IMR-90 (cell line): ENCODE measurements around the gene RPS6KA4. TPM values are rescaled to one million over a fixed set of nuclear protein-coding genes. Genes with fewer than 3 reads are reported as not detected.

ENCODE experiments used
- ATAC-seq: fragments of 200-7000 bp; cut with Tn5 transposase; 2 replicates; pipeline ENCODE4 v1.9.1; 2020; ENCODE audit warnings: low read depth, mild to moderate bottlenecking, moderate library complexity
- BruUV-seq: library from RNA; stranded (reverse); fragments of 400-500 nt; replicated peaks from 2 replicates; lab custom pipeline; 2021; lab: Mats Ljungman, UMichigan
- CTCF ChIA-PET: fragments of 300-600 bp; formaldehyde crosslinking; extraction: SDS; loops from one replicate; lab custom pipeline; 2021; ENCODE audit warnings: antibody characterized with exemption; lab: Yijun Ruan, JAX
- POLR2A ChIA-PET: fragments of 300-600 bp; sonication (Branson Sonifier 250); formaldehyde crosslinking; loops from one replicate; lab custom pipeline; 2022; ENCODE audit warnings: antibody characterized with exemption; ENCODE audit not compliant: unreplicated experiment; lab: Charles Lee
- DNase-seq: peaks from one replicate; pipeline ENCODE4 v3.0.0; 2013
- H2AFZ ChIP-seq: replicated peaks from 2 replicates; pipeline ENCODE3; 2013; ENCODE audit warnings: low read length, mild to moderate bottlenecking; ENCODE audit not compliant: poor library complexity
- H2AK5ac ChIP-seq: 2 replicates; pipeline ENCODE4 v1.6.1; 2013; ENCODE audit warnings: low read depth, low read length, inconsistent platforms
- H2AK9ac ChIP-seq: replicated peaks from 2 replicates; pipeline ENCODE3; 2013; ENCODE audit warnings: mild to moderate bottlenecking, low read depth, low read length, moderate library complexity; ENCODE audit not compliant: poor library complexity
- H2BK120ac ChIP-seq: 2 replicates; pipeline ENCODE4 v1.6.1; 2013; ENCODE audit warnings: low read depth, low read length, inconsistent platforms
- H2BK15ac ChIP-seq: 3 replicates; pipeline ENCODE4 v1.6.1; 2013; ENCODE audit warnings: low read depth, low read length, inconsistent platforms
- H2BK20ac ChIP-seq: 2 replicates; pipeline ENCODE4 v1.6.1; 2013; ENCODE audit warnings: low read depth, mild to moderate bottlenecking, inconsistent platforms, low read length, moderate library complexity
- H2BK5ac ChIP-seq: 2 replicates; pipeline ENCODE4 v1.6.1; 2013; ENCODE audit warnings: mild to moderate bottlenecking, low read depth, low read length, inconsistent platforms; ENCODE audit not compliant: poor library complexity, severe bottlenecking
- H3K14ac ChIP-seq: replicated peaks from 2 replicates; pipeline ENCODE4 v1.6.1; 2013; ENCODE audit warnings: low read depth, low read length, inconsistent platforms
- H3K18ac ChIP-seq: 2 replicates; pipeline ENCODE4 v1.6.1; 2013; ENCODE audit warnings: low read depth, low read length, control low read depth
- H3K23ac ChIP-seq: 2 replicates; pipeline ENCODE4 v1.6.1; 2013; ENCODE audit warnings: low read depth, low read length, inconsistent platforms
- H3K27ac ChIP-seq: 2 replicates; pipeline ENCODE4 v1.5.1; 2013; ENCODE audit warnings: mild to moderate bottlenecking, control low read depth, low read length; ENCODE audit not compliant: insufficient read depth
- H3K27me3 ChIP-seq: 2 replicates; pipeline ENCODE4 v1.6.1; 2013; ENCODE audit warnings: low read length; ENCODE audit not compliant: control insufficient read depth, insufficient read depth
- H3K36me3 ChIP-seq: 2 replicates; pipeline ENCODE4 v1.6.1; 2013; ENCODE audit warnings: low read length, mixed read lengths; ENCODE audit not compliant: control insufficient read depth, insufficient read depth
- H3K4ac ChIP-seq: 2 replicates; pipeline ENCODE4 v1.6.1; 2013; ENCODE audit warnings: low read depth, low read length, inconsistent platforms
- H3K4me1 ChIP-seq: 2 replicates; pipeline ENCODE4 v1.6.1; 2013; ENCODE audit warnings: low read length, mixed read lengths; ENCODE audit not compliant: control insufficient read depth, insufficient read depth
- H3K4me2 ChIP-seq: 2 replicates; pipeline ENCODE4 v1.6.1; 2013; ENCODE audit warnings: low read depth, mild to moderate bottlenecking, control low read depth, low read length, moderate library complexity
- H3K4me3 ChIP-seq: 2 replicates; pipeline ENCODE4 v1.5.1; 2013; ENCODE audit warnings: low read depth, mild to moderate bottlenecking, control low read depth, low read length, moderate library complexity; ENCODE audit not compliant: insufficient read depth
- H3K56ac ChIP-seq: 2 replicates; pipeline ENCODE4 v1.6.1; 2013; ENCODE audit warnings: low read length, inconsistent platforms; ENCODE audit not compliant: insufficient read depth; ENCODE audit errors: extremely low read depth
- H3K79me1 ChIP-seq, 2 experiments: 2 replicates each; pipeline ENCODE4 v1.6.1; 2013; ENCODE audit warnings: low read length in 2 of 2, inconsistent platforms in 1 of 2, low read depth in 1 of 2
- H3K9ac ChIP-seq: 2 replicates; pipeline ENCODE4 v1.6.1; 2013; ENCODE audit warnings: low read depth, low read length, control low read depth
- H3K9me1 ChIP-seq: 2 replicates; pipeline ENCODE4 v1.6.1; 2013; ENCODE audit warnings: low read length, inconsistent platforms; ENCODE audit not compliant: insufficient read depth
- H3K9me3 ChIP-seq: 2 replicates; pipeline ENCODE4 v1.6.1; 2013; ENCODE audit warnings: low read length; ENCODE audit not compliant: control insufficient read depth, insufficient read depth
- H4K20me1 ChIP-seq: 2 replicates; pipeline ENCODE4 v1.6.1; 2013; ENCODE audit warnings: low read length, inconsistent platforms; ENCODE audit not compliant: insufficient read depth
- H4K5ac ChIP-seq: 2 replicates; pipeline ENCODE4 v1.6.1; 2013; ENCODE audit warnings: mild to moderate bottlenecking, low read depth, low read length, control low read depth
- H4K8ac ChIP-seq, 2 experiments: 2 replicates each; pipeline ENCODE4 v1.6.1; 2013; ENCODE audit warnings: low read depth in 2 of 2, low read length in 2 of 2, control low read depth in 1 of 2, inconsistent platforms in 1 of 2
- H4K91ac ChIP-seq: 2 replicates; pipeline ENCODE4 v1.6.1; 2013; ENCODE audit warnings: low read depth, low read length, inconsistent platforms; ENCODE audit not compliant: insufficient read depth
- CHD1 ChIP-seq: IDR thresholded peaks from 2 replicates; pipeline ENCODE4 v1.6.1; 2012; ENCODE audit warnings: low read depth, low read length, improper control_type of control experiment
- CTCF ChIP-seq: conservative IDR thresholded peaks from 2 replicates; pipeline ENCODE4 v1.5.1; 2012; ENCODE audit warnings: mild to moderate bottlenecking, low read depth, low read length, improper control_type of control experiment
- ELK1 ChIP-seq: fragments of 150-350 bp; IDR thresholded peaks from 2 replicates; pipeline ENCODE4 v1.6.1; 2016; ENCODE audit warnings: low read depth, mild to moderate bottlenecking, low read length, moderate library complexity, borderline replicate concordance
- FOS ChIP-seq: fragments of 150-350 bp; IDR thresholded peaks from 2 replicates; pipeline ENCODE4 v1.6.1; 2016; ENCODE audit warnings: low read depth, low read length
- MAFK ChIP-seq: IDR thresholded peaks from 2 replicates; pipeline ENCODE4 v1.6.1; 2012; ENCODE audit warnings: low read depth, low read length, improper control_type of control experiment
- MAZ ChIP-seq: IDR thresholded peaks from 2 replicates; pipeline ENCODE4 v1.6.1; 2012; ENCODE audit warnings: low read depth, mild to moderate bottlenecking, low read length, improper control_type of control experiment, moderate library complexity, borderline replicate concordance
- NFE2L2 ChIP-seq: fragments of 150-350 bp; IDR thresholded peaks from 2 replicates; pipeline ENCODE4 v1.6.1; 2016; ENCODE audit warnings: low read depth, mild to moderate bottlenecking, low read length
- RAD21 ChIP-seq: IDR thresholded peaks from 2 replicates; pipeline ENCODE4 v1.6.1; 2012; ENCODE audit warnings: low read length, improper control_type of control experiment
- RCOR1 ChIP-seq: IDR thresholded peaks from 2 replicates; pipeline ENCODE4 v1.6.1; 2012; ENCODE audit warnings: mild to moderate bottlenecking, low read length, improper control_type of control experiment; ENCODE audit not compliant: insufficient replicate concordance
- WGBS, 2 experiments: methylation state at CpG; one replicate each; pipeline versions ENCODE4 v1.1.5 to v1.1.7; 2013; ENCODE audit warnings: missing lambda C conversion rate in 2 of 2; ENCODE audit not compliant: insufficient read length in 1 of 2; ENCODE audit errors: extremely low coverage in 2 of 2; 5-methylcytosine and 5-hydroxymethylcytosine counted together
- dilution Hi-C: fragments of 300-500 bp; cut with HindIII; formaldehyde crosslinking; loops from one replicate; pipeline ENCODE4 v1.14.3; 2018; ENCODE audit warnings: low sequenced_read_pairs; ENCODE audit not compliant: unreplicated experiment
- in situ Hi-C: fragments of 300-500 bp; cut with MboI; formaldehyde crosslinking; loops from 3 replicates; pipeline ENCODE4 v1.14.3; 2019; ENCODE audit warnings: low sequenced_read_pairs, inconsistent platforms, mixed read lengths
- intact Hi-C: fragments of 100-400 bp; cut with micrococcal nuclease; formaldehyde crosslinking; loops from 2 replicates; pipeline ENCODE4 v1.10.0; 2022
- polyA plus RNA-seq, 3 experiments: library from polyadenylated mRNA; depleted of rRNA; stranded (reverse); fragments of >200 nt; gene quantifications; 2 replicates each; pipeline ENCODE4 v1.2.3, GENCODE V29; 2012; ENCODE audit warnings: low replicate concordance in 1 of 3
- total RNA-seq: library from RNA; depleted of rRNA; stranded (reverse); fragments of >200 nt; gene quantifications from 2 replicates; pipeline ENCODE4 v1.2.3, GENCODE V29; 2012

Gene RPS6KA4
- total and polyA plus RNA-seq, 2 of the 4 experiments (the other 2 are of a cell fraction) = 38.8 to 52.9 TPM

- Histone ChIP-seq H3K4me3 (no peak overlapping the region), H3K27ac (no peak overlapping the region), H2AK9ac (no peak overlapping the region), H3K4me2 (no peak overlapping the region), H2BK5ac (no peak overlapping the region), H4K8ac (no peak overlapping the region), H3K79me1 (no peaks in the 10 kb centered on the region), H4K91ac (no peak overlapping the region), H3K23ac (no peak overlapping the region), H3K14ac (no peak overlapping the region), H3K9ac (no peak overlapping the region), H3K4ac (no peak overlapping the region), H2AK5ac (no peak overlapping the region), H3K9me3 (peaks cover 3% of the 10 kb centered on the region), H2BK120ac (no peak overlapping the region), H3K4me1 (no peaks in the 10 kb centered on the region), H2BK20ac (no peak overlapping the region), H3K27me3 (peaks cover 49% of the 10 kb centered on the region), H4K20me1 (no peaks in the 10 kb centered on the region), H2BK15ac (no peak overlapping the region), H3K18ac (no peak overlapping the region), H3K36me3 (no peaks in the 10 kb centered on the region), H4K5ac (no peak overlapping the region), H3K56ac (no peak overlapping the region), H2AFZ (no peak overlapping the region), H3K9me1 (0 out of 2 replicates have a peak, but pooled peaks cover 3% of the 10 kb centered on the region)
- POLR2A ChIA-PET = no interaction called here
- intact Hi-C loops (no loop called here), in situ Hi-C loops (no loop called here), dilution Hi-C loops (no loop called here)
- DNase-seq = no peak
- ATAC-seq = no peak
- no CpG with 5 or more reads among the region's 2 CpGs for WGBS, 2 experiments
- TF ChIP-seq CTCF = no peak
- TF ChIP-seq MAZ = no peak
- no peak for TF ChIP-seq MAFK
- no peak for TF ChIP-seq CHD1
- TF ChIP-seq NFE2L2 = no peak
- no peak for TF ChIP-seq ELK1
- no peak for TF ChIP-seq RCOR1
- TF ChIP-seq RAD21 = no peak
- no peak for TF ChIP-seq FOS
- CTCF ChIA-PET = no interaction called here
- no TSS peak for BruUV-seq
These were observed 30.9 kb downstream of the RPS6KA4 start for GRCh38 chr11:64389851-64390250.
